H1 (cell line): Measurements from ENCODE around the gene MAPKAP1.

Source experiments
- ASH2L ChIP-seq: fragments of 200-600, 300-600 bp; sonication (generic); IDR thresholded peaks from one replicate; pipeline ENCODE4 v1.7.1; 2017; ENCODE audit warnings: low read length
- BCL11A ChIP-seq, 2 experiments: IDR thresholded peaks; one replicate each; pipeline ENCODE4 v1.6.1; 2011; ENCODE audit warnings: low read depth in 2 of 2, low read length in 2 of 2, mild to moderate bottlenecking in 2 of 2
- CBX8 ChIP-seq: fragments of 300-800, 300-1000 bp; sonication (generic); IDR thresholded peaks from 2 replicates; pipeline ENCODE4 v1.7.1; 2016; ENCODE audit warnings: low read depth, low read length, borderline replicate concordance
- EZH2 ChIP-seq: fragments of 200-600 bp; sonication (generic); IDR thresholded peaks from 2 replicates; pipeline ENCODE4 v1.7.1; 2012; ENCODE audit warnings: low read depth, mild to moderate bottlenecking, moderate library complexity, low read length, inconsistent platforms; ENCODE audit not compliant: severe bottlenecking
- JUN ChIP-seq: IDR thresholded peaks from 2 replicates; pipeline ENCODE4 v1.6.1; 2011; ENCODE audit warnings: low read depth, mild to moderate bottlenecking, improper control_type of control experiment, low read length
- MAFK ChIP-seq: IDR thresholded peaks from 2 replicates; pipeline ENCODE4 v1.6.1; 2012; ENCODE audit warnings: low read depth, mild to moderate bottlenecking, improper control_type of control experiment, low read length
- POLR2AphosphoS5 ChIP-seq: IDR thresholded peaks from 2 replicates; pipeline ENCODE4 v1.6.1; 2011; ENCODE audit warnings: low read depth, low read length
- RBBP5 ChIP-seq: IDR thresholded peaks from 2 replicates; pipeline ENCODE4 v1.7.1; 2012; ENCODE audit warnings: low read depth, mild to moderate bottlenecking, inconsistent platforms, low read length, moderate library complexity, borderline replicate concordance
- SP2 ChIP-seq: IDR thresholded peaks from 2 replicates; pipeline ENCODE4 v1.6.1; 2012; ENCODE audit warnings: mild to moderate bottlenecking, low read length, inconsistent platforms
- TAF1 ChIP-seq: IDR thresholded peaks from 2 replicates; pipeline ENCODE4 v1.6.1; 2011; ENCODE audit warnings: mild to moderate bottlenecking, low read depth, low read length
- TF ChIP-seq, protein P1 (sequence below), 3 experiments: IDR thresholded peaks; 1 replicate in 2 of 3; 2 replicates in 1 of 3; pipeline versions ENCODE4 v1.5.1 to v1.6.1; 2011; ENCODE audit warnings: low read length in 3 of 3, mild to moderate bottlenecking in 3 of 3, inconsistent platforms in 2 of 3, low read depth in 1 of 3, moderate library complexity in 1 of 3; ENCODE audit not compliant: insufficient read depth in 1 of 3; ENCODE audit errors: control extremely low read depth in 1 of 3
- TF ChIP-seq, protein P2 (sequence below): IDR thresholded peaks from 2 replicates; pipeline ENCODE4 v1.6.1; 2011; ENCODE audit warnings: low read length, improper control_type of control experiment

DNA sequence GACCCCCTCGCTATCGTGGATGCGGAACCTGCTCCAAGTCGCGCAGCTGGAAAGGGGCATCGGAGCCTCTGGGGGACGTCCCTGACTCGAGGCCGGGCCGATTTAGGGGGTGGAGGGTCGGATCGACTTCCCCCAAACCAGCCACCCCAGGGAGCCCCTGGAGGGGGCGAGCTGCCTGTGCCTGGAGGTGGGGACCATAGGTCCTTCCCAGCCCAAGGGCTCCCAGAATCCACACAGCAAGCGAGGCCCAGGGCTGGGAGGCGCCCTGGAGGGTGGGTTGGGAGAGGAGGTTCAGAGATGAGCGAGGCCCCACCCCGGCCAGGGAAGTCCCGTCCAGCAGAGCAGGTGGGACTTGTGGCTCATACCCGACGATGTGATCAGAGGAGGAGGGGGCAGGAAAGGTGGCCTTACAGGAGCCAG, 297.8 kb downstream of the MAPKAP1 start:
- TF ChIP-seq, protein P1, sequence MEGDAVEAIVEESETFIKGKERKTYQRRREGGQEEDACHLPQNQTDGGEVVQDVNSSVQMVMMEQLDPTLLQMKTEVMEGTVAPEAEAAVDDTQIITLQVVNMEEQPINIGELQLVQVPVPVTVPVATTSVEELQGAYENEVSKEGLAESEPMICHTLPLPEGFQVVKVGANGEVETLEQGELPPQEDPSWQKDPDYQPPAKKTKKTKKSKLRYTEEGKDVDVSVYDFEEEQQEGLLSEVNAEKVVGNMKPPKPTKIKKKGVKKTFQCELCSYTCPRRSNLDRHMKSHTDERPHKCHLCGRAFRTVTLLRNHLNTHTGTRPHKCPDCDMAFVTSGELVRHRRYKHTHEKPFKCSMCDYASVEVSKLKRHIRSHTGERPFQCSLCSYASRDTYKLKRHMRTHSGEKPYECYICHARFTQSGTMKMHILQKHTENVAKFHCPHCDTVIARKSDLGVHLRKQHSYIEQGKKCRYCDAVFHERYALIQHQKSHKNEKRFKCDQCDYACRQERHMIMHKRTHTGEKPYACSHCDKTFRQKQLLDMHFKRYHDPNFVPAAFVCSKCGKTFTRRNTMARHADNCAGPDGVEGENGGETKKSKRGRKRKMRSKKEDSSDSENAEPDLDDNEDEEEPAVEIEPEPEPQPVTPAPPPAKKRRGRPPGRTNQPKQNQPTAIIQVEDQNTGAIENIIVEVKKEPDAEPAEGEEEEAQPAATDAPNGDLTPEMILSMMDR (IDR thresholded peaks at IDR 0.05; ENCODE audit: control extremely low read depth in 1 of 3, insufficient read depth in 1 of 3, low read depth in 1 of 3, low read length in 3 of 3): no peak
- TF ChIP-seq MAFK: no peak
- TF ChIP-seq, protein P2, sequence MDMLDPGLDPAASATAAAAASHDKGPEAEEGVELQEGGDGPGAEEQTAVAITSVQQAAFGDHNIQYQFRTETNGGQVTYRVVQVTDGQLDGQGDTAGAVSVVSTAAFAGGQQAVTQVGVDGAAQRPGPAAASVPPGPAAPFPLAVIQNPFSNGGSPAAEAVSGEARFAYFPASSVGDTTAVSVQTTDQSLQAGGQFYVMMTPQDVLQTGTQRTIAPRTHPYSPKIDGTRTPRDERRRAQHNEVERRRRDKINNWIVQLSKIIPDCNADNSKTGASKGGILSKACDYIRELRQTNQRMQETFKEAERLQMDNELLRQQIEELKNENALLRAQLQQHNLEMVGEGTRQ: no peak
- TF ChIP-seq CBX8: no peak
- TF ChIP-seq BCL11A (IDR thresholded peaks at IDR 0.05; ENCODE audit: low read depth in 2 of 2, low read length in 2 of 2): no peak
- no peak for TF ChIP-seq TAF1
- TF ChIP-seq POLR2AphosphoS5: no peak
- TF ChIP-seq SP2: no peak
- TF ChIP-seq ASH2L: no peak
- no peak for TF ChIP-seq RBBP5
- no peak for TF ChIP-seq EZH2
- no peak for TF ChIP-seq JUN
